ENCODE results near the gene SPATA24.
"Not testable (repeated sequence)": the region's sequence is repeated elsewhere in the genome, so short reads cannot be mapped to it uniquely, and the experiment has no call there.

SPATA24 gene, protein sequence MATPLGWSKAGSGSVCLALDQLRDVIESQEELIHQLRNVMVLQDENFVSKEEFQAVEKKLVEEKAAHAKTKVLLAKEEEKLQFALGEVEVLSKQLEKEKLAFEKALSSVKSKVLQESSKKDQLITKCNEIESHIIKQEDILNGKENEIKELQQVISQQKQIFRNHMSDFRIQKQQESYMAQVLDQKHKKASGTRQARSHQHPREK

DNA sequence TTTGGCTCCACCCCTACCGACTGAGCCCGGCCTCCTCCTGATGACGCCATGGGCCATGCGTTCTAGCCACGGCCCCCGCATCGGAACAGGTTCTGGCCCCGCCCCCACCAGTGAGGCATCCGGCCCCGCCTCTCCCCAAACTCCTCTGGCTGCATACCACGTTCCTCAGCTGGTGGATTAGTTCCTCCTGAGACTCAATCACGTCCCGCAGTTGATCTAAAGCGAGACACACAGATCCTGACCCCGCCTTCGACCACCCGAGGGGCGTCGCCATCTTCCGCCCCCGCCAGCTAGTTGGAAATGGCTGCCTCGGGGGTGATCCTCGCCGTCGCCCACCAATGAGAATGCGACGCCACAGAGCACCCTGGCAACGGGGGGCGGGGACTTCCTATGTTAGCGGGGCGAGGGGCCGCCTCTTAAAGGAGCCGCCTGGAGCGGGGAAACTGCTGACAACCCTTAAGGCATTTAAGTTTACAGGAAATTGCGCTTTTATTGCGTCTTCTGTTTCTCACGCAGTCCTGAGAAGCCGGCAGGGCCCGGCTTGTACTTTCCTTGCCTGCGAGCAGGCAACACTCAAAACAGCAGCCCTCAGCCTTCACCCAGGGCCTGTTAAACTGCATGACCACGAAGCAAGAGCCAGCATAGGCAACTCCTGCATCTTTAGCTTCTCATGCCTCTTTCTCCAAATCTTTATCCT is at the start of gene SPATA24:
Gene SPATA24, minus strand, starts transcription at position 303 of the 697 bp plus-strand sequence. Its CDS starts 29 bp downstream, at position 274.
- H3K4me3 ChIP-seq (ENCODE audit: low read depth, low read length) = peak within 1 kb of the TSS; percentile 73

DNA sequence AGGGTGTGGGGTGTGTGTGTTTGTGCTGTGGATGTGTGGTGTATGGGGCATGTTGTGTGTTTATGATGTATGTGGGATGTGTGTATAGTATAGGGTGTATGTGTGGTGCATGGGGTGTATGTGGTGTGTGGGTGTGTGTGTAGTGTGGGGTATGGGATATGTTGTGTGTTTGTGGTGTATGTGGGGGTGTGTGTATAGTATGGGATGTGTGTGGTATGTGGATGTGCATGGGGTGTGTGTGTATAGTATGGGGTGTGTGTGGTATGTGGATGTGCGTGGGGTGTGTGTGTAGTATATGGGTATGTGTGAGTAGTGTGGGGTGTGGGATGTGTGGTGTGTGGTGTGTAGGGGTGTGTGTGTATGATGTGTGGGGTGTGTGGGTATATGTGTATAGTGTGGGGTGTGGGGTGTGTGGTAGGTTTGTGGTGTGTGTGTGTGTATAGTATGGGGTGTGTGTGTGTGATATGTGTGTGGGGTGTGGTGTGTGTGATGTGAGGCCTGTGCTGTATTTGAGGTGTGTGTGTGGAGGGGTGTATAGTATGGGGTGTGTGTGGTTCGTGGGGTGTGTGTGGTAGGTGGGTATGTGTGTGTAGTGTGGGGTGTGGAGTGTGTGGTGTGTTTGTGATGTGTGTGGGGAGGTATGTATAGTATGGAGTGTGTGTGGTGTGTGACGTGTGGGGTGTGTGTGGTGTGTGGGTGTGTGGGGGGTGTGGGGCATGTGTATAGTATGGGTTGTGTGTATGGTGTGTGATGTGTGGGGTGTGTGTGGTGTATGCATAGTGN is 48.2 kb upstream of the SPATA24 start:
- H3K4me3 ChIP-seq (ENCODE audit: low read depth, low read length) = no peak overlapping the region

DNA sequence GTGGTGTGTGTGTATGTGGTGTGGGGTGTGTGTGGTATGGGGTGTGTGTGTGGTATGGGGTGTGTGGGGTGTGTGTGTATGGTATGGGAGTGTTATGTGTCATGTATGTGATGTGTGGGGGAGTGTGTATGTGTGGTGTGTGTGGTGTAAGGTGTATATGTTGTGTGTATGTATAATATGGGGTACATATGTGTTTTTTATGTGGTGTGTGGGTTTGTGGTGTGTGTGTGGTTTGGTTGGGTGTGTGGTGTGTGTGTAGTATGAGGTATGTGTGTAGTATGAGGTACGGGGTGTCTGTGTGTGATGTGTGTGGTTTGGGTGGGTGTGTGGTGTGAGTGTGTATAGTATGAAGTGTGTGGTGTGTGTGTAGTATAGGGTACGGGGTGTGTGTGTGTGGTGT is 47.3 kb upstream of the SPATA24 start:
- no peak overlapping the region for H3K4me3 ChIP-seq (ENCODE audit: low read depth, low read length)

DNA sequence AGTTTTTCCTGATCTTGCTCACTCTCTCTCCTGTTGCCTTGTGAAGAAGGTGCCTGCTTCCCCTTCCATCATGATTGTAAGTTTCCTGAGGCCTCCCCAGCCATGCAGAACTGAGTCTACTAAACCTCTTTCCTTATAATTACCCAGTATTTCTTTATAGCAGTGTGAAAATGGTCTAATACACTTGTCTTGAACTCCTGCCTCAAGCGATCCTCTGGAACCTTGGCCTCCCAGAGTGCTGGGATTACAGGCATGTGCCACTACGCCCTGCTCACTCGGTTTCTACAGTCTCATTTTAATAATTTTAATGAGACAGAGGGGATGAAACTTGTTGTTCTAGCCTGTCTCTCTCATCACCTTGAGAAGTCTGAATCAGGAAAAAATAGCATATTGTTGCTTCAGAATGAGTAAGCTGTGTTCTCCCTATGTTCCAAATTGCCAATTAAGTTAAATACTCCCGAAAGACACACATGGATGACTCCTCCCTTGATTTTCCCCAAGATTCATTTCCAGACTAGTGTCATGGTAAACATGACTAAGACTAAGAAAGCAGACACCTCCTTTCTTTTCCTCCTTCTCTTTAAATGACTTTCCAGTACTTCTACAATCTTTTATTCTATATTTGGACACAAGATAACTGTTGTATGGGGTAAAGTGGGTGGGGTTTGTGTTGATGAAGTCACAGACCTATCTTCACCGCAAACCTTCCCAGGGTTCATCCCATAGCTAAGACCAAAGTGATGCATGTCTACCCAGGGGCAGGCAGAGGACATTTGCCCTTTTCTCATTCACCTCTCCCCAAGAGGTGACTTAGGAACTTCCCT is 43.3 kb upstream of the SPATA24 start:
- no peak overlapping the region for H3K4me3 ChIP-seq (ENCODE audit: low read depth, low read length)

DNA sequence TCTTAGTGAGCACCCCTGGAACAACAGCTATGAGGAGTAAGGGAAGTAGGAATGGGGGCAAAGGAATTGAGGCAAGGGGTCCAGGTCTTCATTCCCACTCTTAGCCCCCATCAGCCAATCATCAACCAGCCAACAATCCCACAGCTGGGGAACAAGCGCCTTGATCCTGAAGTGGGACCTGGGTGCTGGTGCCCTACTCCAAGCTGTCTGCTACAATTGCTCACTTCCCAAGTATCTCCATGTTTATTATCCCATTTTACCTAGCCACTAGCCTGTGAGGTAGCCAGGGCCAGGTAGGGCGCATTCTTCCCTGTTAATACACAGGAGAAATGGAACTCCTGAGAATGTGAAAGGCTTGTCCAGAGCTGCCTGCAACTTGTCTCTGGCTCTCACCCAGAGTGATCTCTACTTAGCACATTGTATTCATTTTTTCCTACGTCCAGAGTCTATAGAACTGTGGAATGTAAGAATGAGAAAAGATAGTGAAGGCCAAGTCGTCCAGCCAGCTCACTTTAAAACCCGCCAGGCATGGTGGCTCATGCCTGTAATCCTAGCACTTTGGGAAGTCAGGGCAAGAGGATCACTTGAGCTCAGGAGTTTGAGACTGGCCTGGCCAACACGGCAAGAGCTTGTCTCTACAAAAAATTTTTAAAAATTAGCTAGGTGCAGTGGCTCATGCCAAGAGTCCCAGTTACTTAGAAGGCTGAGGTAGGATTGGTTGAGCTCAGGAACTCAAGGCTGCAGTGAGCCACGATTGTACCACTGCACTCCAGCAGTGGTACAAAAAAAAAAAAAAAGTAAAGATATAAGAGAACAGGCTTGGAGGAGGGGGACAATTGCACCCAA is 41.7 kb upstream of the SPATA24 start:
- H3K4me3 ChIP-seq (ENCODE audit: low read depth, low read length) = no peak overlapping the region

DNA sequence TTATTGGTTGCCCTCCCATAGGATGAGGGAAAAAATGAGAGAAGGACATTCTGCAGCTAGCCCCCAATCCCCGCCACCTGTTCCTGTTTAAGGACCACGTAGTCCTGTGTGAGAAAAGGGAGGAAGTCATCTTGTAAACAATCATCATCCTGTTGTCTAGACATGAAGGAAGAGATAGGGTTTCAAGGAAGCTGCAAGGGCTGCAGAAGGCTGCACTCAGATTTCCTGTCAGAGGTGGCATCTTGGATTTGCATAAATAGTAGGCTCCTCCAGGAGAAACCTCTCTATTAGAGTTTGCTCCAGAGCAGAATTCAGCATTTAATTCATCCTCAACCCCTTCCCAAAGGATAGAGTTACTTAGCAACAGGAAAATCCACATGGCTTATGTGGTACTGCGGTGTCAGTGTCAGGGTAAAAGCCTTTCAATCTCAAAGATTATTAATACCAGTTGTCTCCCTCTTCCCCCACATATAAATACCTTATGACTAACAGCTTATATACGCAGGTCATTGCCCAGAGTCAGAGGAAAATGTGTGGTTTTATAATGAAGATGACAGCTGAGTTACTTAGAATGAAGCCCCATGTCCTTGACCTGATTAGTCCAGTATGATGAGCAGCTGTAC is 40.1 kb upstream of the SPATA24 start:
- H3K4me3 ChIP-seq (ENCODE audit: low read depth, low read length) = no peak overlapping the region

DNA sequence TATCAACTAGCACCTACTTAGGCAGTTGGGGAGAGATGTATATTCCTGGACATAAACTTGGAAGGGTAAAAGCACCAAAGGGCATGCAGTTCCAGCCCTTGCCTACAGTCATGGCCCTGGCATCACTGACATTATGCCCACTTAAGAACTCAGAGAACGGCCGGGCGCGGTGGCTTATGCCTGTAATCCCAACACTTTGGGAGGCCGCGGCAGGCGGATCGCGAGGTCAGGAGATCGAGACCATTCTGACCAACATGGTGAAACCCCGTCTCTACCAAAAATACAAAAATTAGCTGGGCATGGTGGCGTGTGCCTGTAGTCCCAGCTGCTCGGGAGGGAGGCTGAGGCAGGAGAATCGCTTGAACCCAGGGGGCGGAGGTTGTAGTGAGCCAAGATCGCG is 36.5 kb upstream of the SPATA24 start:
- H3K4me3 ChIP-seq (ENCODE audit: low read depth, low read length) = not testable (repeated sequence)

DNA sequence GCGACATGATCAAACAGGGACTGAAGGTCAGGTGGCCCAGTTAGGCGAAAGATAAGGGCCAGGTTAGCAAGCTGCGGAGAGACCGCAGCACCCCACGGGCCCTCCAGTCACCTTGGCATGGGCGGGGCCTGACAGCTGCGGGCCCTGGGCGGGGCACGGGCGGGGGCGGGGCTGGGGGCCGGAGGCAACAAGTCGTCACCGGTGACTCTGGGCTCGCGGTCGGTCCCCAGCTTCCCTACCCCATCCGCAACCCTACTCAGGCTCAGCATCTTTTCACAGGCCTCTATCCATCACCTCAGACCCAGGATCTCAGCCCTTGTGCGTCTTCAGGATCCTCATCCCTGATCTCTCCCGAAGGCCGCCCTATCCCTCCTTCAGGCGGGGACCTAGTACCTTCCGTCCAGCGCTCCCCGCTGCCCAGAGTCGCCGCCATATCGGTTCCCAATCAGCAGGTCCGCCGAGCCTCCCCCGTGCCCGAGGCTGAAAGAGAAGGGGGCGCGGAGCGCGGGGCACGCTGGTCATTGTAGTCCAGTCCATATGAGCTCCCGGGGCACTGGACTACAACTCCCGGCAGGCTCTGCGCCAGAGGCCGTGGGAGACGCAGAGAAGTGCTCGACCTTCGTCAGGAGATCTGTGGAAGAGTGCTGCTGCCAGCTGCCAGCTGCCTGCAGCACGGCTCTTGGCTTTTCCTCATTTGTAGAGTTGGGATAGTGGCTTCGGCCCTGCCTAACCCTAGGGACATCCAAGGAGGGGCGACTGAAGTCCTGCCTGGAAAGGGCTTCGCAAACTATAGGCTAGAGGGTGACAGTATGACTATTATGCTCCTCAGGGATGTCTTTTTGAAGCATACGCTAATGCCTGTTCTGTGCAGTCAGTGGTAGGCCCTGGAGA is 35.4 kb upstream of the SPATA24 start, which contains the start of gene DNAJC18:
Gene DNAJC18, minus strand, starts transcription at position 513 of the 891 bp plus-strand sequence. Its CDS starts 80 bp downstream, at position 433.
- H3K4me3 ChIP-seq (ENCODE audit: low read depth, low read length) = peak within 1 kb of the TSS; percentile 80

DNA sequence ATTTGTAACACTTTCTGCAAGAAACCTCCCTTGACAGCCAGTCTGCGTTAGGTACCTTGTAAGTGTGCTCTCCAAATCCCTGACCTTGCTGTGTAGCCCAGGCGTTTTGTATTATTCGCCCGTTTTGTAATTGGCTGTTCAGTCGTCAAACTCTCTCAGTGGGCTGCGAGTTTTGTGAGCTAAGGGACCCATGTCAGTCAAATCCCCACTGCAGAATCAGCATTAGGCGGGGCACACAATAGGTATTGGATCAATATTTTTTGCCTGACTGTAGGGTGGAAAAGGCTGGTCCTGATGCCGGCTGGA is 34.8 kb upstream of the SPATA24 start:
- peak overlapping the region; percentile 80 for H3K4me3 ChIP-seq (ENCODE audit: low read depth, low read length)

DNA sequence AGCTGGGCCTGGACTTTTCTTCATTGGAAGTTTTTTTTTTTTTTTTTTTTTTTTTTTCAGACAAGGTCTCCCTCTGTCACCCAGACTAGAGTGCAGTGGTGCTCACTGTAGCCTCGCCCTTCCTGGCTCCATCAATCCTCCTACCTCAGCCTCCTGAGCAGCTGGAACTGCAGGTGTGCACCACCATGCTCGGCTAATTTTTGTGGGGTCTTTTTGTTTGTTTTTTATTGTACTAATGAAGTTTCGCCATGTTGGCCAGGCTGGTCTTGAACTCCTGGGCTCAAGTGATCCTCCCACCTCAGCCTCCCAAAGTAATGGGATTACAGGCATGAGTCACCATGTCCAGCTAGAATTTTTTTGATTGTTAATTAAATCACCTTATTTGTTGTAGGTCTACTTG is 31.8 kb upstream of the SPATA24 start:
- H3K4me3 ChIP-seq (ENCODE audit: low read depth, low read length) = no peak overlapping the region

DNA sequence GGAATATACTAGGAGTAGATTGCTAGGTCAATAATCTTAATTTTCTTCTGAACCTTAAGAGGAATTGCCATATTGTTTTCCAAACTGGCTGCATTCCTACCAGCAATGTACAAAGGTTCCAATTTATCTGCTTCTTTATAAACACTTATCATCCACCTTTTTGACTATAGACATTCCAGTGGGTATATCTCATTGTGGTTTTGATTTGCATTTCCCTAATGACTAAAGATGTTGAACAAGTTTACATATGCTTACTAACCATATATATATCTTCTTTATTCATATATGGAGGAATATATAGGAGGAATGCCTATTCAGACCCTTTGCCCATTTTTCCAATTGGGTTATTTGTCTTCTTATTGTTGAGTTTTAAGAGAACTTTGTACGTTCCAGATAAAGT is 27.8 kb upstream of the SPATA24 start:
- no peak overlapping the region for H3K4me3 ChIP-seq (ENCODE audit: low read depth, low read length)

DNA sequence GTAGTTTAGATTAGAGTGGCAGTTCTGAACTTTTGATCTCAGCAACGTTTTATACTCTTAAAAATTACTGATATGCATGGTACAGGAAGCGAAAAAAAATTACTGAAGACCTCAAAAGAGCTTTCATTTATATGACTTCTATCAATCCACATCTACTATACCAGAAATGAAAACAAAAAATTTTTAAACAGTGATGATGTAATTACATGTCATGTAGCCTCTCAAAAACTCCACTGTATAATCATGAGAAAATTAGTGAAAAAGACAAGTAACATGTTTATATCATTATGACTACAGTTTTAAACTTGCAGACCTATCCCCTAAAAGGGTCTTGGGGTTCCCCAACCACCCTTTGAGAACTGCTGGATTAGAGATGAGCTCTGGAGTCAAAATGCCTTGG is 26.1 kb upstream of the SPATA24 start:
- H3K4me3 ChIP-seq (ENCODE audit: low read depth, low read length) = no peak overlapping the region

DNA sequence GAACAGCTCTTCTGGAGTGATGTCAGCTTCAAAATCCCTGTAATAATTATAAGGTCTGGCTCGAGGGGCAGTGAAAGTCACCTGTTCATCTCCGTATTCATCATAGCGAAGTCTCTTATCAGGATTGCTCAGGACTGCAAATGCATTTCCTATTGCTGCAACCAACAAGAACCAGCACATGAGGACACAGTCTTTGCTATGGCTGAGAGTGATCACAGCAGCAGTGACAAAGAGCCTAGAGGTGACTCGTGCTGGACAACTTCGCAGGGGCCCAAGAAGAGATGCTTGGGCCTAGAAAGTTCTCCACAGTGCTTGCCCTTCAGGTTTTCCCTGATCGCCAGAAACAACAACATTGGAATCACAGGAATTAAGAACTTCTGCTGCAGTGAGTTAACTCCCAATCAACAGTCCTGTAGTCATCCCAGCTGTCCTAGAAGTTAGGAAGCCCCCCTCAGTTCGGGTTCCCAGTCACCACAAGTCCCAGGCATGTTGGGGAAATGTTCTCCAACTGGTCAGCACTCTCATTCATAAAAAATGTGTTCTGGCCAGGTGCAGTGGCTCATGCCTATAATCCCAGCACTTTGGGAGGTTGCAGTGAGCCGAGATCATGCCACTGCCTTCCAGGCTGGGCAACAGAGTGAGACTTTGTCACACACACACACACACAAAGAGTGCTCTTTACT is 22.5 kb upstream of the SPATA24 start:
- no peak overlapping the region for H3K4me3 ChIP-seq (ENCODE audit: low read depth, low read length)

DNA sequence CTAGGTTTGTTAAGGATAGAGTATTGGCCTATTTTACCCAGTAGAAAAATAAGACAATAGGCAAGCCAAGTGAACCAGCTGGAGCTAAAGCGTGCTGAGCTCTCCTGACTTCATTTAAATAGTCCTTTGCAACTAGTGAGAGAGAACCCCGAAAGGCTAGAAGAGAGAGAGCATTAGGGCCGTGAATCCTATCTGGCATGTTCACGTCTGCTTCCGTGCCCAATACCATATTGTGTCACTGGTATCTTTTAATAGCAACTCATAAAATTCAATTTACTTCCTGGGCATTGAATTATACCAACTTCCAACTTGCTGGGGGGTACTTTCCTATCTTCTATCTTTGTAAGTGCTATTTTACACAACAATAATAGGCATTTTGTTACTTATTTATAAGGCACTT is 21.6 kb upstream of the SPATA24 start:
- H3K4me3 ChIP-seq (ENCODE audit: low read depth, low read length) = no peak overlapping the region

DNA sequence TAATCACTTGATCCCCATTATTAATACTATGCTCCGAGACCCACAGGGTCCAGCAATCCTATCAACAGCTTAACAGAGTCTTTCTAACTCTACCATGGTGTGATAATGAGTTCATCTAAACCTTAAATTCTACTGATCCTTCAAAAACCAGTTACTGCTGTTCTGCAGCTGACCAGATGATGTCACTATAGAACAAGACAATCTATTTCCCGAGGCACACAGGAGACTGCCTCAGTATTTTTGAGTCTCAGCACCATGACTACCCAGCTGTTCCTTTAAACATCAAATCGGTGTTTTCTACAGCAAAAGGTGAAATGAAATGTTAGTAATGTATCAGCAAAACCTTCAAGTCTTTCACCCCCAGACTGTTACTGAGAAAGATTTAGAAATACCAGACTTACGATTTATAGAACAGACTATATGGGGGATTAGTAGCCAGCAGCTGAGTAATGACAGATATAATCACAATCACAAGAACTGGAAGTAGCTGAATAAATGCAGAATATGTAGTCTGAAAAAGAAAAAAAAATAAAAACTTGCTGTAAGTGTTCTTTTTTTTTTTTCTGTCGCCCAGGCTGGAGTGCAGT is 18.5 kb upstream of the SPATA24 start:
- no peak overlapping the region for H3K4me3 ChIP-seq (ENCODE audit: low read depth, low read length)

DNA sequence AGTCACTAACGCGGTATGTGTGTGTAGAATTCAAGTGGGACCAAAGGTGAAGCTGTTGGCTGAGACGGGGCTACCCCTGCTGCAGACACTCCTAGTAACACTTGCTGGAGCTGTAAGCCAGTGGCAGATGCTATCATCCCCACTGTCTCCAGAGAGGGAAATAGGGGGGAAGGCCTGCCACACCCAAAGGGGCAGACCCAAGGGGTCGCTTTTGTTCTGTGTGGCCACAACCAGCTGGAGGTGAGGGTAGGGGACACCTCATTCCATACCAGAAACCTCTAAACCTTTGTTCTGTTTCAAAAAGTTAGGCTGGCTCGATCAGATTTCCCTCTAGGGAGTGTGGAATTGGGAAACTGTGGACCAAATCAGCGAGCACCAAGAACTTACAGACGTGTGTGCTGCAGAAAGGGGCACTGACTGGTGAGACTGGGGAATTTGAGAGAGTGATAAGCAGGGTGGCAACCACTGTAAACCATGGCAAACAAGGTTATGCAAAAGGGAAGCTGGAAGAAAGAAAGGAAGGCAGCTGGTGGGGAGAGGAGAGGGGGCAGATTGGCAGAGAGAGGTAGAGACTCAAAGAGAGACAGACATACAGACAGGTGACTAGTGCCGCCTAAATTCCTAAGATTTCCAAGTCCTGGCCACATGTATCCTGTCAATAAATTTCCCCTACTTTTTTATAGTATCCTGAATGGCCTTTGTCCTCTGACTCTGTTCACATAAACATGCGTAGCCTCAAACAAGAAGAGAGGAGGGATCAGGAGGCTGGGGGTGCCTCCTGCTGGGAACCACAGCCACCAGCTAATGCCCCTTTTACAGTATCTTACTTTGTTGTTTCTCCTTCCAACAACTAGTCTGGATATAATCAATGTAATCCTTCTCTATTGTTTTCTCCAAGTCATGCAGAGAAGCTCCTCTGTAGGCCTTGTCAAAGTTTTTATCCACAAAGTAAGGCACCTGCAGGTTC is 15.6 kb upstream of the SPATA24 start:
- no peak overlapping the region for H3K4me3 ChIP-seq (ENCODE audit: low read depth, low read length)

DNA sequence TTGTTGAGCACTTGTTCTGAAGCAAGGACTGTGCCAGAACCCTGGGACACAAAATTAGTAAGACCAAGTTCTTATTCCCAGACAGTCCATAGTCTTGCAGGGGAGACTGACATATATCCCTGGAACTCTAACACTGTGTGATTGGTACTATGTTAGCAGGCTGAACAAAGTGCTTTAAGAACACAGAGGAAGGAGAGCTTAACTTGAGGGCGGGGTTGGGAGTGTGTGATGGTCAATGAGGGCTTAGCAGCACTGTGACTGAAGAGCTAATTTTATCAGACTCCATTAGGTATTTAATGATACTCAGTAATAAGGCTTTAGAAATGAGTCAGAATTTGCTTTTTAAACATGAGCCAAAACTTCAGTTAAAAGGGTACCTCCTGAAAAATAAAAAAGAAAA is 14.9 kb upstream of the SPATA24 start:
- H3K4me3 ChIP-seq (ENCODE audit: low read depth, low read length) = no peak overlapping the region

All from iPS-11a (cell line).